SK-N-SH (cell line): ENCODE results near the gene IFITM5. TPM values are rescaled to one million over a fixed set of nuclear protein-coding genes. Genes with fewer than 3 reads are reported as not detected.

Experiments used
- CTCF ChIA-PET: fragments of 300-600, 350-600 bp; formaldehyde crosslinking; extraction: SDS; loops from one replicate; lab custom pipeline; 2021; lab: Yijun Ruan, JAX
- POLR2A ChIA-PET: fragments of 350-600 bp; sonication (Branson Sonifier 250); formaldehyde crosslinking; extraction: SDS; loops from one replicate; lab custom pipeline; 2020; ENCODE audit warnings: antibody characterized with exemption, inconsistent platforms; lab: Yijun Ruan, JAX
- DNase-seq: peaks from one replicate; pipeline ENCODE4 v3.0.0; 2012
- H2AFZ ChIP-seq: fragments of 200-600 bp; sonication (generic); 2 replicates; pipeline ENCODE4 v1.8.1; 2016; ENCODE audit warnings: antibody characterized with exemption, mild to moderate bottlenecking, low read depth
- H3F3A ChIP-seq: fragments of 200-600 bp; sonication (generic); replicated peaks from 2 replicates; pipeline ENCODE3; 2016; ENCODE audit warnings: antibody characterized with exemption, mild to moderate bottlenecking; ENCODE audit not compliant: insufficient read depth
- H3K27ac ChIP-seq, 2 experiments: fragments of 200-500 bp in 1 of 2; fragments of 200-600 bp in 1 of 2; sonication (Bioruptor generic) in 1 of 2; sonication (generic), shearing (Covaris generic) in 1 of 2; 2 replicates each; pipeline versions ENCODE4 v1.5.1 to v1.6.1; 2014 to 2016; ENCODE audit warnings: low read depth in 2 of 2, inconsistent platforms in 1 of 2, low read length in 1 of 2, mild to moderate bottlenecking in 1 of 2, mixed read lengths in 1 of 2
- H3K27me3 ChIP-seq: fragments of 200-600 bp; sonication (generic), shearing (Covaris generic); 2 replicates; pipeline ENCODE4 v1.6.1; 2016; ENCODE audit warnings: mixed run types; ENCODE audit not compliant: insufficient read depth
- H3K36me3 ChIP-seq, 2 experiments: fragments of 200-500 bp in 1 of 2; fragments of 200-600 bp in 1 of 2; sonication (Bioruptor generic) in 1 of 2; sonication (generic) in 1 of 2; replicated peaks in 1 of 2; 2 replicates each; pipeline versions ENCODE3 to v1.5.1; 2014 to 2016; ENCODE audit warnings: low read length in 1 of 2, mild to moderate bottlenecking in 1 of 2; ENCODE audit not compliant: insufficient read depth in 2 of 2, control insufficient read depth in 1 of 2
- H3K4me1 ChIP-seq, 2 experiments: fragments of 200-500 bp in 1 of 2; fragments of 200-600 bp in 1 of 2; sonication (Bioruptor generic) in 1 of 2; sonication (generic), shearing (Covaris generic) in 1 of 2; 2 replicates each; pipeline versions ENCODE4 v1.5.1 to v1.6.1; 2014 to 2016; ENCODE audit warnings: low read depth in 1 of 2, low read length in 1 of 2, mixed run types in 1 of 2; ENCODE audit not compliant: insufficient read depth in 2 of 2, control insufficient read depth in 1 of 2
- H3K4me2 ChIP-seq: fragments of 200-600 bp; sonication (generic), shearing (Covaris generic); 2 replicates; pipeline ENCODE4 v1.6.1; 2017; ENCODE audit warnings: mixed run types
- H3K4me3 ChIP-seq, 2 experiments: fragments of 200-500 bp in 1 of 2; fragments of 200-600 bp in 1 of 2; sonication (Bioruptor generic) in 1 of 2; sonication (generic), shearing (Covaris generic) in 1 of 2; 2 replicates each; pipeline versions ENCODE4 v1.5.1 to v1.8.1; 2014 to 2016; ENCODE audit warnings: low read depth in 2 of 2, inconsistent platforms in 1 of 2, low read length in 1 of 2, mild to moderate bottlenecking in 1 of 2, mixed read lengths in 1 of 2, moderate library complexity in 1 of 2
- H3K79me2 ChIP-seq: fragments of 200-600 bp; sonication (generic); 2 replicates; pipeline ENCODE4 v1.8.1; 2017; ENCODE audit warnings: mild to moderate bottlenecking; ENCODE audit not compliant: insufficient read depth
- H3K9ac ChIP-seq: fragments of 200-600 bp; sonication (generic); 2 replicates; pipeline ENCODE4 v1.6.1; 2017; ENCODE audit warnings: mixed run types
- H3K9me2 ChIP-seq: fragments of 200-600 bp; sonication (generic); 2 replicates; pipeline ENCODE4 v1.6.1; 2017; ENCODE audit warnings: mixed run types
- H3K9me3 ChIP-seq: fragments of 200-600 bp; sonication (generic); 2 replicates; pipeline ENCODE4 v1.6.1; 2017; ENCODE audit warnings: mixed run types, mild to moderate bottlenecking, moderate library complexity
- H4K20me1 ChIP-seq: fragments of 200-600 bp; sonication (generic); 2 replicates; pipeline ENCODE4 v1.6.1; 2017; ENCODE audit warnings: mild to moderate bottlenecking, mixed run types; ENCODE audit not compliant: insufficient read depth
- ELF1 ChIP-seq: IDR thresholded peaks from 2 replicates; pipeline ENCODE4 v1.4.0; 2012
- EZH2phosphoT487 ChIP-seq: fragments of 200-600 bp; sonication (generic); IDR thresholded peaks from 2 replicates; pipeline ENCODE4 v1.6.1; 2017; ENCODE audit warnings: low read depth, mixed run types, mild to moderate bottlenecking, antibody characterized with exemption, moderate library complexity, borderline replicate concordance
- FOSL2 ChIP-seq: IDR thresholded peaks from 2 replicates; pipeline ENCODE4 v1.4.0; 2012; ENCODE audit warnings: low read depth, mild to moderate bottlenecking, moderate library complexity, borderline replicate concordance
- FOXM1 ChIP-seq: IDR thresholded peaks from 2 replicates; pipeline ENCODE4 v1.4.0; 2012; ENCODE audit warnings: low read depth, mild to moderate bottlenecking
- GATA2 ChIP-seq: sonication (generic); formaldehyde crosslinking; IDR thresholded peaks from 2 replicates; pipeline ENCODE4 v1.5.0; 2020; ENCODE audit warnings: mild to moderate bottlenecking, missing genetic modification reagents
- JUND ChIP-seq: IDR thresholded peaks from 2 replicates; pipeline ENCODE4 v1.4.0; 2012
- MAX ChIP-seq: IDR thresholded peaks from 2 replicates; pipeline ENCODE4 v1.4.0; 2012; ENCODE audit warnings: low read depth
- MXI1 ChIP-seq: IDR thresholded peaks from 2 replicates; pipeline ENCODE4 v1.6.1; 2012; ENCODE audit warnings: mild to moderate bottlenecking, low read depth, low read length, improper control_type of control experiment
- NFIC ChIP-seq: IDR thresholded peaks from 2 replicates; pipeline ENCODE4 v1.4.0; 2012; ENCODE audit warnings: borderline replicate concordance
- NRF1 ChIP-seq: IDR thresholded peaks from 2 replicates; pipeline ENCODE4 v1.6.1; 2012; ENCODE audit warnings: low read depth, mild to moderate bottlenecking, low read length
- PBX3 ChIP-seq: IDR thresholded peaks from 2 replicates; pipeline ENCODE4; 2012
- POLR2AphosphoS5 ChIP-seq: IDR thresholded peaks from 2 replicates; pipeline ENCODE4 v1.6.1; 2012; ENCODE audit warnings: low read depth, low read length
- RCOR1 ChIP-seq: fragments of 150-350 bp; IDR thresholded peaks from 2 replicates; pipeline ENCODE4 v1.6.1; 2017; ENCODE audit warnings: antibody characterized with exemption, low read length
- RXRA ChIP-seq: IDR thresholded peaks from 2 replicates; pipeline ENCODE4 v1.4.0; 2012; ENCODE audit warnings: low read depth, mild to moderate bottlenecking, borderline replicate concordance
- SIN3A ChIP-seq: IDR thresholded peaks from 2 replicates; pipeline ENCODE4 v1.6.1; 2012; ENCODE audit warnings: low read depth, mild to moderate bottlenecking, low read length, moderate library complexity, borderline replicate concordance
- TAF1 ChIP-seq: IDR thresholded peaks from 2 replicates; pipeline ENCODE4 v1.6.1; 2012; ENCODE audit warnings: low read depth, mild to moderate bottlenecking, low read length, moderate library complexity, borderline replicate concordance
- TCF12 ChIP-seq: IDR thresholded peaks from 2 replicates; pipeline ENCODE4 v1.4.0; 2012
- TEAD4 ChIP-seq: IDR thresholded peaks from 2 replicates; pipeline ENCODE4 v1.4.0; 2012; ENCODE audit warnings: mild to moderate bottlenecking, borderline replicate concordance; ENCODE audit not compliant: insufficient read depth
- USF2 ChIP-seq: fragments of 150-350 bp; IDR thresholded peaks from 2 replicates; pipeline ENCODE4 v1.6.1; 2017; ENCODE audit warnings: antibody characterized with exemption, low read length, low read depth, borderline replicate concordance
- YY1 ChIP-seq: IDR thresholded peaks from 2 replicates; pipeline ENCODE4 v1.4.0; 2012; ENCODE audit warnings: low read depth, mild to moderate bottlenecking
- WGBS: methylation state at CpG from one replicate; pipeline ENCODE4 v1.1.6; 2017; ENCODE audit warnings: low lambda C conversion rate; 5-methylcytosine and 5-hydroxymethylcytosine counted together
- polyA plus RNA-seq, 3 experiments: library from polyadenylated mRNA; depleted of rRNA; stranded (reverse); fragments of >200 nt; gene quantifications; 2 replicates each; pipeline ENCODE4 v1.2.3, GENCODE V29; 2012
- TF ChIP-seq, protein P1 (sequence below): IDR thresholded peaks from 2 replicates; pipeline ENCODE4 v1.4.0; 2012; ENCODE audit warnings: low read depth, borderline replicate concordance

IFITM5 gene
- polyA plus RNA-seq, 1 of the 3 experiments (the other 2 are of a cell fraction) = not detected

DNA sequence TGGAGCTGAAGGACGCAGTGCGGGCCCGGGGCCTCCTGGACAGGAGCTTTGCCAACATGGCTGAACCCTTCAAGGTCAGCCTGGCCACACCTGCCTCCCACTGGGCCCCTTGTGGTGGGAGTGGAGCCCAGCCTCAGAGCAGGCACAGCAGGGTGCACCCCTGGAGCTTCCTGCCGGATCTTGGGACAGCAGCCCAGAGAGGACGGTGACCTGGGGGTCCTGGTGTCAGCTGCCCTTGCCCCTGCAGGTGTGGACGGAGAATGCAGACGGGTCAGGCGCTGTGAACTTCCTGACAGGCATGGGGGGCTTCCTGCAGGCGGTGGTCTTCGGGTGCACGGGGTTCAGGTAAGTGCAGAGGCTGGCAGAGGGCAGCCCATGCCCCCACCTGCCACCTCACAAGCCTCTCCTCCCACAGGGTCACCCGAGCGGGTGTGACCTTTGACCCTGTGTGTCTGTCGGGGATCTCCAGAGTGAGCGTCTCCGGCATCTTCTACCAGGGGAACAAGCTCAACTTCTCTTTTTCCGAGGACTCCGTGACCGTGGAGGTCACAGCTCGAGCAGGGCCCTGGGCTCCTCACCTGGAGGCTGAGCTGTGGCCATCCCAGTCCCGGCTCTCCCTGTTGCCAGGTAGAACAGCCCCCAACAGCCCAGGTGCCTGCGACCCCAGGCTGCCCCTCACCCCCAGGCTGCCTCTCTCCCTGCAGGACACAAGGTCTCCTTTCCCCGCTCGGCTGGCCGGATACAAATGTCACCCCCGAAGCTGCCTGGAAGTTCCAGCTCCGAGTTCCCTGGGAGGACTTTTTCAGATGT, 5.3 kb downstream of the IFITM5 start (continued):
- TF ChIP-seq POLR2AphosphoS5 (no peak), RXRA (no peak)
- TF ChIP-seq, protein P1, sequence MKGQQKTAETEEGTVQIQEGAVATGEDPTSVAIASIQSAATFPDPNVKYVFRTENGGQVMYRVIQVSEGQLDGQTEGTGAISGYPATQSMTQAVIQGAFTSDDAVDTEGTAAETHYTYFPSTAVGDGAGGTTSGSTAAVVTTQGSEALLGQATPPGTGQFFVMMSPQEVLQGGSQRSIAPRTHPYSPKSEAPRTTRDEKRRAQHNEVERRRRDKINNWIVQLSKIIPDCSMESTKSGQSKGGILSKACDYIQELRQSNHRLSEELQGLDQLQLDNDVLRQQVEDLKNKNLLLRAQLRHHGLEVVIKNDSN = no peak
- TF ChIP-seq, all 33 proteins: peak for 0

DNA sequence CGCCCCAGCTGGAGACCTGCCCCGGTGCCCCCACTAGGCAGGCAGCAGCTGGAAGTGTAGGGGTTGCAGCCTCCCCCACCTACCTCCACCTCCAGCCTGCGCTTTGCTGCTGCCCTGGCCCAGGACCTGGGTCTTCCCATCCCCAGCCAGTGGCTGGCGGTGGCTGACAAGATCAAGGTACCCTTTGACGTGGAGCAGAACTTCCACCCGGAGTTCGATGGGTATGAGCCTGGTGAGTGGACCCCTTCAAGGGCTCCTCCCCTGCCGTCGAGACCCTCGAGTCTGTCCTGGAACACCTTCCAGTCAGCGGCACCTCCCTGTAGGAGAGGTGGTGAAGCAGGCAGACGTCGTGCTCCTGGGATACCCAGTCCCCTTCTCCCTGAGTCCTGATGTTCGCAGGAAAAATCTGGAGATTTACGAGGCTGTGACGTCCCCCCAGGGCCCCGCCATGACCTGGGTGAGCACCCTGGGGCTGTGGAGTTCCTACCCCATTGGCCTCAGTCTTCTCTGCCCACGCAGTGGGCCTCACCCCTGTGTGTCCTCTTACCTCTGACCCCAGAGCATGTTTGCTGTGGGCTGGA, 6.0 kb downstream of the IFITM5 start:
- POLR2A ChIA-PET = no interaction called here
- Histone ChIP-seq H3K79me2 (no peaks in the 10 kb centered on the region), H3K27ac (no peak overlapping the region), H3K4me2 (no peak overlapping the region), H3K4me3 (no peak overlapping the region), H2AFZ (no peak overlapping the region), H3K9ac (no peak overlapping the region), H3K27me3 (no peaks in the 10 kb centered on the region), H3K9me3 (no peaks in the 10 kb centered on the region), H3K9me2 (no peaks in the 10 kb centered on the region), H3K36me3 (no peaks in the 10 kb centered on the region), H4K20me1 (no peaks in the 10 kb centered on the region), H3K4me1 (peaks cover 0 to 3% of the 10 kb centered on the region in 2 experiments; a peak in 1 of 4 replicates), H3F3A (no peaks in the 10 kb centered on the region)
- TF ChIP-seq GATA2 (CRISPR knock-in tag) (no peak), PBX3 (no peak), RXRA (no peak), FOSL2 (no peak), FOXM1 (no peak), EZH2phosphoT487 (no peak), SIN3A (no peak), MAX (no peak), USF2 (no peak), NFIC (no peak), JUND (no peak), TCF12 (no peak), TAF1 (no peak), RCOR1 (no peak), MXI1 (no peak), TEAD4 (no peak), NRF1 (no peak), YY1 (no peak), ELF1 (no peak)
- WGBS = 91% methylated on average over 15 of the region's 18 CpGs
- CTCF ChIA-PET = no interaction called here
- no peak for DNase-seq
